ENCODE data around the gene RARS2.

DNA sequence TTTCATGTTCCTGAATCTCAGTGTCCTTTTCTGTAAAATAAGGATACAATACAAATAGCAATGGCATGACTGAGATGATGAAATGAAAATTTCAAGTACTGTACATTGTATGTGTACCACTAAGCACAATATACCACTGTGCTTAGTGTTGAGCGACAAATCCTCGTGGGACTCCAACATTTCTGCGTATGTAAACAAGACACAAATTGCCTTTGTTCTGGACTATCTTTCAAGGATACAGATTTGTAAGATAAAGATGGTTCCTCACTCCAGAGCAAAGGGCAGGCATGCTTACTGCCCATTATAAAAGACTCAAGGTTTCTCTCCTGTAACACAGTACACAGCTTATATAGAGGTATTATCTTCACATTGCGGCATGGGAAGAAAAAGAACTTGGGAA lies 6.0 kb downstream of the RARS2 start:
- TF ChIP-seq POLR2AphosphoS5 (IDR thresholded peaks at IDR 0.05; ENCODE audit: low read depth, low read length) (no peak), POLR2A (IDR thresholded peaks at IDR 0.05; ENCODE audit: low read depth, low read length) (no peak), TAF1 (IDR thresholded peaks at IDR 0.05; ENCODE audit: borderline replicate concordance, low read depth, low read length) (no peak)
